ENCODE measurements around the gene ADGRD1.

Gene ADGRD1

DNA sequence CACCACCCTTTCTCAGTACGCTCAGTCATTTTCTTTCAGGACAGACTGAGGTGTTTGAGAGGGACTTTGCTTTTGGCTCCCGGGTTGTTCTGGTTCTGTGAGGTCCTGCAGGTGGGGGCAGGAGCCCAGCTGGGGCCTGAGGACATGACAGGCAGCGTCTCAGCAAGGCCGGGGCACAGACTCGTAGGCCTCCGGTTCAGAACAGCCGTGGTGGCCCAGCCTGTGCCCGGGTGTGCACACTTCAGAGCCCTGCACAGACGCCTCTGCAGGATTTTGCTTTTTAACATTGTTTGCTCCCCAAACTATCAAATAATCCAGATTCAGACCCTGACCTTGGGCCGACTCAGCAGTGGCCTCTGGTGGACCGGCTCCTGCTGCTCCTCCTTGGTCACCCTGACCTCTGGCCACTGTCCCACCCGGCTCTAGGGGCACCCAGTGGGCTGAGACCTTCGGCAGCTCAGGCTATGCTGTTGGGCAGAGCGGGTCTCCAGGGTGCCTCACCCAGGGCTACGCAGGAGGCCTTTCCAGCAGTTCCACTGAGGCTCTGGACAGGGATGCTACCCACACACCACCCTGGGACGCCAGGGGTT is 65.2 kb downstream of the ADGRD1 start:
- TF ChIP-seq, protein P1, sequence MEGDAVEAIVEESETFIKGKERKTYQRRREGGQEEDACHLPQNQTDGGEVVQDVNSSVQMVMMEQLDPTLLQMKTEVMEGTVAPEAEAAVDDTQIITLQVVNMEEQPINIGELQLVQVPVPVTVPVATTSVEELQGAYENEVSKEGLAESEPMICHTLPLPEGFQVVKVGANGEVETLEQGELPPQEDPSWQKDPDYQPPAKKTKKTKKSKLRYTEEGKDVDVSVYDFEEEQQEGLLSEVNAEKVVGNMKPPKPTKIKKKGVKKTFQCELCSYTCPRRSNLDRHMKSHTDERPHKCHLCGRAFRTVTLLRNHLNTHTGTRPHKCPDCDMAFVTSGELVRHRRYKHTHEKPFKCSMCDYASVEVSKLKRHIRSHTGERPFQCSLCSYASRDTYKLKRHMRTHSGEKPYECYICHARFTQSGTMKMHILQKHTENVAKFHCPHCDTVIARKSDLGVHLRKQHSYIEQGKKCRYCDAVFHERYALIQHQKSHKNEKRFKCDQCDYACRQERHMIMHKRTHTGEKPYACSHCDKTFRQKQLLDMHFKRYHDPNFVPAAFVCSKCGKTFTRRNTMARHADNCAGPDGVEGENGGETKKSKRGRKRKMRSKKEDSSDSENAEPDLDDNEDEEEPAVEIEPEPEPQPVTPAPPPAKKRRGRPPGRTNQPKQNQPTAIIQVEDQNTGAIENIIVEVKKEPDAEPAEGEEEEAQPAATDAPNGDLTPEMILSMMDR (IDR thresholded peaks at IDR 0.05; ENCODE audit: low read depth, low read length) = no peak
- no peak for DNase-seq (ENCODE audit: extremely low read depth, low read depth)

DNA sequence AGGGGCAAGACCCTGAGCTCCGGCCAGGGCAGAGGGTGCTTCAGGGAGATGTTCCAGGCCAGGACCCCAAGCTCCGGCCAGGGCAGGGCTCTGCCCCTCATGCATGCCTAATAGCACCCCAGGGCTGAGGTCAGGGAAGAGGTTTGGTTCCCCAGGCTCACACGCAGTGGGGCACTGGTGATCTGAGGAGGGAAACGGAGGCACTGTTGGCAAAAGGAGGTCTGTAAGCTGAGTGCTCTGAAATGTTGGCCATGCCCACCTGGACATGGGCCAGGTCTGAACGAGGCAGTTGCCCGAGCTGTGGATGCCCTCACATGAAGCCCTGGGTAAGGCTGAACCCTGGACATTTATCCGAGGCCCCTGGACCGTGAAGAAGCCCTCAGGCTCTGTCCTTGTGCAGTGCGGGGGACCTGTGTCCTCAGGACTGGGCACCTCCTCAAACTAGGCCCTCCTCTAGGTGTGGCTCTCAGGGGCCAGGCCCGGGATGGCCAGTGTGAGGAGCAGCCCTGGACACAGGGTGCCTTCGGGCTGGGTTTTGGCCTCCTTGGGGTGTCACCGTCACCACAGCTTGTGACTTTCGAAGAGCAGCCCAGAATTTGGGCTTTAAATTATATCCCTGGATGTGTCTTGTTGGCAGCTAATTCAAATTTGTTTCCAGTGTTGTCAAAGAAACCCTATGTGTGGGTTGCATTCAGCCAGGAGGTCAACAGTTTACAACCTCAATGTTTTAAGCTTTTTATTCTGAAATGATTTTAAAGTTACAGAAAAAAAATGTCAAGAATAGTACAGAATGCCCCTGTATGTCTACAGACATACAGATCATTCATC is 66.8 kb downstream of the ADGRD1 start:
- no peak for DNase-seq (ENCODE audit: extremely low read depth, low read depth)
- TF ChIP-seq, protein P1 (IDR thresholded peaks at IDR 0.05; ENCODE audit: low read depth, low read length) = no peak

DNA sequence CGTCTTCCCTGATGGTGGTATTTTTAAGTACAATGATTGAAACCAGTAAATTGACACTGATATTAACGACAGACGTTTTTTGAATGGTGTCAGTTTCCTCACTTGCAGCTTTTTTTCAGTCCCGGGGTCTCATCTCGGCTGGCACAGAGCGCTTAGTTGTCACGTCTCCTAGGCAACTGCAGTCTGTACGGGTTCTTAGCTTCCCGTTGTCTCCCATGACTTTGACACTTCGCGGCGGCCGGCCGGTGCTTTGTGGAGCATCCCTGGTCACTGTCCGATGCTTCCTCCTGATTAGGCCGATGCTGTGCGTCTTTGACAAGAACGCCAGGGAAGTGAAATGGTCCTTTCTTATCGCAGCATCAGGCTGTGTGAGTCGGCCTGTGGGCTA is 67.4 kb downstream of the ADGRD1 start:
- no peak for DNase-seq (ENCODE audit: extremely low read depth, low read depth)
- TF ChIP-seq, protein P1 (IDR thresholded peaks at IDR 0.05; ENCODE audit: low read depth, low read length) = no peak

DNA sequence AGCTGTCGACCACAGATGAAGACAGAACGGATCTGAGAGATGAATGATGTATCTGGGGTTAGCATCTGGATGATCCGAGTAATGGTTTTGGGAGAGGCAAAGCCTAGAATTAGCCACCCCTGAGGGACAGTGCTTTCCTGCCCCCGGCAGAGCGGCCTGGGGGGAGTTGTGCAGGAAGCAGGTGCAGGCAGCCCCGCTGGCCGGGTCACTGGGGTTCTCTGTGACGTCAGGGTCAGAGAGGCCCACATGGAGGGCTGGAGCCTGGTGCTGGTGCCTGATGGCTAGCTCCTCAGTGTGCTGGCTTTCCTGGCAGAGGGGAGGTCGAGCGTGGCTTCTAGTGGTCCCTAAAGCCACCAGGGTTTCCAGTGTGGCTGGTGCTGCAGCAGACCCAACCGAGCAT is 70.3 kb downstream of the ADGRD1 start:
- no peak for DNase-seq (ENCODE audit: extremely low read depth, low read depth)
- TF ChIP-seq, protein P1 (IDR thresholded peaks at IDR 0.05; ENCODE audit: low read depth, low read length) = no peak

DNA sequence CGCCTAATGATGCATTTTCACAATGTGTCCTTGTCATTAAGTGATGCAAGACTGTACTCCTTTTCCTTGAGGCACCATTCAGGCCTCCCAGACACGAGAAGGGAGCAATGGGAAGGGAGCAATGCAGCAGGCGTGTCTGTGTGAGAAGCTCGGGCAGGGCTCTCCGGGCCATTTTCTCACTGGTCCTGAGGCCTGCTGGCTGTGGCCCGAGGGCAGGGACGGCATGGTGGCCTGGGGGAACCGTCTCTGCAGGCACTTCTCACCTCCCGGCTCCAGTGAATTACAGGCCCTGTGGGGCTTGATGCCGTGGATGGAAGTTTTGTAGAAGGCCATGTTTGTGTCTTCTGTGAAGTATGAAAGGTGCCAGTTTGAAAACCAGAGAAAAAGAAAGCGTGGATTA is 71.0 kb downstream of the ADGRD1 start:
- TF ChIP-seq, protein P1 (IDR thresholded peaks at IDR 0.05; ENCODE audit: low read depth, low read length) = no peak
- DNase-seq (ENCODE audit: extremely low read depth, low read depth) = no peak

DNA sequence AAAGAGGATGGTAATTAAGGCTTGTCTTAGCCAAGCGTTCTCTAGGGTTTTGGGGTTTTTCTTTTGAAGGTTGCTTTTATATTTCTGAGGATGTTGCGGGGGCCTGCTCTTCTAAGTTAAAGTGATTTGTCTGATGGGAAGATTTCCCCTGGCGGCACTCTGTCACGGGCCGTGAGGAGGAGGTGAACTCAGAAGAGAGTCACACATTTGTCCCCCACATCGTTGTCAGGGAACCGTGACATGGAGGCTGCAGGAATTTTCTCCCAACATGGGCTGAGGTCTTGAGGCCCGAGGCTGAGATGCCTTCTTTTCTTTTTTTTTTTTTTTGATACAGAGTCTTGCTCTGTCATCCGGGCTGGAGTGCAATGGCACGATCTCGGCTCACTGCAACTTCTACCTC is 71.5 kb downstream of the ADGRD1 start:
- TF ChIP-seq, protein P1 (IDR thresholded peaks at IDR 0.05; ENCODE audit: low read depth, low read length) = no peak

DNA sequence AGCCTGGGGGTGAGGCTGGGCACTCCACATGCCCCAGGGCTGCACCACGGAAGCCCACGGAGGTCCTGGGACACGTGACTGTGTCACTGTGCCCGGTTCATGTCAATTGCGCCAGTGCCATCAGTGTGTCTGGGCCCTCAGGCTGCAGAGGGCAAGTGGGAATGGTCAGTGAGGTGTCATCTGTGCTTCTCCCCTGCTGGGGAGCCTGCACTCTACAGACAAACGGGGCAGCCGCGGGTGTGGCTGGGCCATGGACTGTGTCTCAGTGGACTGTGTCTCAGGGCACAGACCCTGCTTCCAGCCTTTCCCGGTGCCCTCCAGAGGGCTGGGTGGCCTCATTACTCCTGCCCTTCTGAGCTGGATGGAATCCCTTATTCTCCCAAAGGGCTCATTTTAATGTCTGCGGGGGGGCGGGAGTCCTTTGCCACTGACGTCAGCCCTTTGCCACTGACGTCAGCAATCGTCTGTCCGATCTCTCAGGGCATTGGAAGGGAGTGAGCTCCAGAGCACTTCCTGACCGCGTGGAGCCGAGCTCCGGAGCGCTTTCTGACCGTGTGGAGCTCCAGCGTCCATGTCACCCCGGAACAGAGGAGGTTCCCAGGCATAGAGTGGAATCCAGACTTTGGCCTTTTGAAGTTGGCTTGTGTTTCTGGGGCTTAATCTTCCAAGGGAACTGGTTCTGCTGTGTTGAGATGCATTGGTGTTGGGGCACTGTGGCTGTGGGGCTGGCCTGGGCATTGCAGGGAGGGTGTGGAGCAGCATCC is 72.4 kb downstream of the ADGRD1 start:
- TF ChIP-seq, protein P1 (IDR thresholded peaks at IDR 0.05; ENCODE audit: low read depth, low read length) = no peak
- DNase-seq (ENCODE audit: extremely low read depth, low read depth) = no peak

More for the DNA sequence above, 71.5 kb downstream of the ADGRD1 start:
- DNase-seq (ENCODE audit: extremely low read depth, low read depth) = no peak
